H54 (cell line): ENCODE measurements around the gene ACY1.

Experiments
- DNase-seq: peaks from one replicate; pipeline ENCODE4 v3.0.0; 2011; ENCODE audit warnings: low spot score, mixed read lengths; ENCODE audit not compliant: insufficient read length
- FAIRE-seq: peaks from 3 replicates; lab custom pipeline; 2011; peaks lifted over from hg19 to GRCh38; lab: Jason Lieb, UNC
- POLR2A ChIP-seq: IDR thresholded peaks from 2 replicates; pipeline ENCODE4 v1.6.1; 2011; ENCODE audit warnings: low read depth, mild to moderate bottlenecking, low read length

ACY1 gene

DNA sequence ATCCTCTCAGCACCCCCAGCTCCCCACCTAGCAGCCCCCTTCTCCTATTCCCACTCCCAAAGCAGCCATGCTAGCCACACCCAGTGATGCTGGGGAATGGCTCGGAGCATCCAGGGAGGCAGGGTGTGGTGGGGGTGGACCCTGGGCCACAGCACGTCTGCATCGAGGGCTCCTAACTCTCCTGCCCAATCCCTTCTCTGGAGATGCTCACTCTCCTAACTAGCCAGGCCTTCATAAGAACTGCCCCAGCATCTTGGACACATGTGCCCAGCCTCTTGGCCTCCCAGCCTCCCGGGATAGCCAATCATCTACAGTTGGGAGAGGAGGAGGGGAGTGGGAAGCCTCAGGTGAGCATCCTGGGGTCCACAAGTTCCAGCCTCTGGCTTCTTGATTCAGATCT is 18.8 kb upstream of the ACY1 start:
- TF ChIP-seq POLR2A, result no peak
- DNase-seq (no peak), FAIRE-seq (no peak)

DNA sequence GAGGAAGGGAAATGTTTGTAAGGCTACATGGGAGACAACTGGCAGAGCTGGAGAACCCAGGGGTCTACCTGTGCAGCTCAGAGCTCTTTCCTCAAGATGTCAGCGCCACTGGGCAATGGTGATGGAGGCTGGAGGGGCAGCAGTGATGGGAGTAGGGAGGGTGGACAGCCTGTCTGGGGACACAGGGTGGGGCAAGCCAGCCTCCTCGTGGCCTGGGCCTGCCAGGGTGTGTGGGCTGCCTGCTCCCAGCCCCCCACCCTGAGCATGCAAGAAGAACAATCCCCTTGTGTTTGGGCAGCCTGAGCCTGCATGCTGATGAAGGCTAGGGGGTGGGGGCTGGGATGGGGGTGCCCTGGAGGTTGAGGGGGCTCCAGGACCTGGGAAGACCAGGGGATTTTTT is 17.3 kb upstream of the ACY1 start:
- DNase-seq (no peak), FAIRE-seq (no peak)
- no peak for TF ChIP-seq POLR2A

GRCh38 chr3:51966486-51966885 is 16.8 kb upstream of the ACY1 start:
- TF ChIP-seq POLR2A, result no peak
- DNase-seq (no peak), FAIRE-seq (no peak)

GRCh38 chr3:51966922-51967383 is 16.4 kb upstream of the ACY1 start:
- no peak for TF ChIP-seq POLR2A
- DNase-seq, result no peak
- FAIRE-seq, result no peak

DNA sequence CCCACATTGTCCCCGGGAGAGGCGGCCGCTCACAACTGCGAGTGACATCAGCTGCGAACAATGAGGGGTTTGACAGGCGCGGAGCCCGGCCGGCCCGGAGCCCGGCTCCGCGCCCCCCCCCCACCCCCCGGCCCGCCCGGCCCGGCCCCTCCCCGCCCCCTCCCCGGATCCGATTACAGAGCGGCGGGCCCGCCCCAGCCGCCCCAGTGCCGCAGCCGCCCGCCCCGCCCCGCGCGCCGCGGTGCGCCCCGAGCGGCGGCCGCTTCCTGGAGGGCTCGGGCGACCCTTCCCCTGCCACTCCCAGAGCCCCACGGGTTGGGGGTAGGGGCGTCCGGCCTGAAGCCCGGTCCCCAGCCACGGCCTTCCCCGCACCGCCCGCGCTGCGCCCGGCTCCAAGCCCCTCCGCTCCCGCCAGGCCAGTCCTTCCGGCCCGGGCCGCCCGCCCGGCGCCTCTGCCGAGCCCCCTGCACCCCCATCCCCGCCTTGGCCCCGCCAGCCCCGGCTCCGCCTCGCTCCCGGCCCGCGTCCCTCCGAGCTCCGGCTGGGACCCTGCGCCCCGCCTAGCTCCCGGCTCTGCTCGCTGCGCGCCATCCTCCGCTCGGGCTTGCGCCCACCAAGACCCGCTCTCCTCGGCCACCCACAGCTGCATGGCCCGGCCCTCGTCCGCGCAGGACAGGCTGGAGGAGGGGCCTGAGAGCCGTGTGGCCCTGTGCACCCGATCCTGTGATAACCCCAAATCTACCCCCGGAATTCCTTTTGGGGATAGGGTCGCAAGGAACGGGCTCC is 15.8 kb upstream of the ACY1 start, which contains the start of gene PCBP4:
Gene PCBP4 (minus strand): TSS at position 71 of the 786 bp plus-strand sequence. CDS start 6,214 bp downstream, outside the sequence.
- peak; percentile 58 for DNase-seq
- TF ChIP-seq POLR2A, result peak; percentile 37; the same call in 1 of the 2 replicates
- FAIRE-seq, result no peak

GRCh38 chr3:51968170-51968775 is 15.1 kb upstream of the ACY1 start:
- DNase-seq (no peak), FAIRE-seq (no peak)
- no peak for TF ChIP-seq POLR2A

DNA sequence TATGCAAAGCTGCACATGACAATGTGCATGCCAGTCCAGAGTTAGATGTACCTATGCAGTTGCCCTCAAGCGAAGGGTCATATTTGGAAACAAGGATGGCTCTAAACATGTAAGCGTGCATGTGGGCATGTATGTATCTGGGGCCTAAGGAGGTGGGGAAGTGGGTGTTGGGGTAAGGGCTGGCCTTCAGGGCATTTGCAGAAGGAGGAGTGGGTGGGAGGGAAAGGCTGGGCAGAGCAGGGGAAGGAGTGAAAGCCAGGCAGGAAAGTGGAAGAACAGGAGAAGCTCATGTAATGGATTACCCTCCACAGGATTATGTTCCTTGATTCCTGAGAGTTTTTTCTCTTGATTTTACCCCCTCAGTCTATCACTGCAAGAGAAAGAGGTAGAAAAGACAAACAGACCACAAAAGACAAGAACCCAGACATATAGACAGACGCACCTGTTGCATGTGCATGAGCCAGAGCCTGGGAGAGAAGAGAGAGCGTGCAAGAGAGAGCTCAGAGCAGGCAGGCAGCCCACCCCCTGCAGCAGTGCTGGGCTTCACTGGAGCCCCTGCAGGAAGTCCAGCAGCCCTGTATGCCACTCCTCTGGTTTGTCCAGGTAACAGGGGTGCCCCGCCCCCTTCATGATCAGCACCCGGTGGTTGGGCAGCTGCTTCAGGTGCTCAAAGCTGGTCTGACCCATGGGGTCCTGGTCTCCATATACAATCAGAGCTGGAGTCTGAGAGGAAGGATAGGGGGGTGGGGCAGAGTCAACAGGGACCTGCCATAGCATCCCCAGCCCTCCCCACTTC is 14.3 kb upstream of the ACY1 start:
- no peak for FAIRE-seq
- TF ChIP-seq POLR2A, result no peak
- no peak for DNase-seq

- no peak for TF ChIP-seq POLR2A
- FAIRE-seq, result no peak
- no peak for DNase-seq
Observed at GRCh38 chr3:51969841-51970240, 13.5 kb upstream of the ACY1 start.

- no peak for TF ChIP-seq POLR2A
- FAIRE-seq, result no peak
Observed at GRCh38 chr3:51970606-51971300, 12.6 kb upstream of the ACY1 start.

GRCh38 chr3:51971350-51971749 is 12.0 kb upstream of the ACY1 start:
- no peak for FAIRE-seq
- no peak for TF ChIP-seq POLR2A

More at GRCh38 chr3:51970606-51971300, 12.6 kb upstream of the ACY1 start:
- DNase-seq, result no peak

GRCh38 chr3:51974277-51974962 is 8.9 kb upstream of the ACY1 start:
- FAIRE-seq (no peak), DNase-seq (no peak)
- TF ChIP-seq POLR2A, result no peak

More at GRCh38 chr3:51971350-51971749, 12.0 kb upstream of the ACY1 start:
- no peak for DNase-seq

GRCh38 chr3:51974963-51975851 is 8.1 kb upstream of the ACY1 start, which contains the start of gene ABHD14A:
Gene ABHD14A (plus strand): TSS chr3:51975064. CDS start chr3:51975136, 72 bp downstream.
- FAIRE-seq, result no peak
- peak; percentile 65 for TF ChIP-seq POLR2A

More at GRCh38 chr3:51974963-51975851, 8.1 kb upstream of the ACY1 start, which contains the start of gene ABHD14A:
- peak; percentile 86 for DNase-seq
